Measurements from ENCODE around the gene AKT3. TPM values are rescaled to one million over a fixed set of nuclear protein-coding genes. Genes with fewer than 3 reads are reported as not detected.

AKT3 gene
- total RNA-seq, 1 donor from 2014 or later: 36.2 TPM

- H3K36me3 Mint-ChIP-seq: peaks cover 2% of the 10 kb centered on the region
- H3K27me3 Mint-ChIP-seq (ENCODE audit: insufficient read depth, low read depth): peaks cover 2% of the 10 kb centered on the region
- no peak for TF ChIP-seq EZH2phosphoT487 (IDR thresholded peaks at IDR 0.05)
- no peak for TF ChIP-seq CTCF (IDR thresholded peaks at IDR 0.05)
- no peak for TF ChIP-seq EZH2 (IDR thresholded peaks at IDR 0.05)
- H3K4me1 ChIP-seq: peaks cover 9% of the 10 kb centered on the region
- H3K79me2 ChIP-seq (ENCODE audit: low read depth): no peaks in the 10 kb centered on the region
- H3K27ac ChIP-seq: no peak overlapping the region
- H3K4me3 ChIP-seq: no peak overlapping the region
- H3K36me3 ChIP-seq: no peaks in the 10 kb centered on the region
- H2AFZ ChIP-seq (replicated peaks): no peak overlapping the region
- H3K9me3 Mint-ChIP-seq: no peaks in the 10 kb centered on the region
- peaks cover 3% of the 10 kb centered on the region for H4K20me1 ChIP-seq (ENCODE audit: low read depth)
- peak; percentile 12 for DNase-seq (ENCODE audit: low spot score)
- H3K4me2 ChIP-seq: peak overlapping the region; percentile 3
- H3K9ac ChIP-seq: no peak overlapping the region
- H3K27ac Mint-ChIP-seq: no peak overlapping the region
- no peaks in the 10 kb centered on the region for H3F3A ChIP-seq (ENCODE audit: low read depth)
- H3K4me3 Mint-ChIP-seq: no peak overlapping the region
- no peaks in the 10 kb centered on the region for H3K9me3 ChIP-seq (ENCODE audit: low read depth)
- H3K4me1 Mint-ChIP-seq: peaks cover 18% of the 10 kb centered on the region
- H3K27me3 ChIP-seq: no peaks in the 10 kb centered on the region
These were observed 117.4 kb downstream of the AKT3 start for GRCh38 chr1:243732637-243733036.

- TF ChIP-seq CTCF (IDR thresholded peaks at IDR 0.05) (no peak), EZH2 (IDR thresholded peaks at IDR 0.05) (no peak), EZH2phosphoT487 (IDR thresholded peaks at IDR 0.05) (no peak)
- no peaks in the 10 kb centered on the region for H3K27me3 ChIP-seq
- H2AFZ ChIP-seq (replicated peaks): no peak overlapping the region
- no peaks in the 10 kb centered on the region for H3K9me3 Mint-ChIP-seq
- no peaks in the 10 kb centered on the region for H3K9me3 ChIP-seq (ENCODE audit: low read depth)
- H4K20me1 ChIP-seq (ENCODE audit: low read depth): no peaks in the 10 kb centered on the region
- no peak overlapping the region for H3K27ac Mint-ChIP-seq
- no peaks in the 10 kb centered on the region for H3K79me2 ChIP-seq (ENCODE audit: low read depth)
- no peak overlapping the region for H3K27ac ChIP-seq
- peaks cover 2% of the 10 kb centered on the region for H3K27me3 Mint-ChIP-seq (ENCODE audit: insufficient read depth, low read depth)
- no peaks in the 10 kb centered on the region for H3F3A ChIP-seq (ENCODE audit: low read depth)
- H3K9ac ChIP-seq: no peak overlapping the region
- peak overlapping the region; percentile 3 for H3K4me2 ChIP-seq
- H3K4me3 ChIP-seq: no peak overlapping the region
- H3K4me3 Mint-ChIP-seq: no peak overlapping the region
- H3K4me1 Mint-ChIP-seq: peaks cover 14% of the 10 kb centered on the region
- DNase-seq (ENCODE audit: low spot score): no peak
- H3K36me3 Mint-ChIP-seq: peaks cover 2% of the 10 kb centered on the region
- H3K36me3 ChIP-seq: no peaks in the 10 kb centered on the region
- peaks cover 9% of the 10 kb centered on the region for H3K4me1 ChIP-seq
These were observed 117.9 kb downstream of the AKT3 start for GRCh38 chr1:243731974-243732625.

GRCh38 chr1:243731301-243731891 is 118.6 kb downstream of the AKT3 start:
- Mint-ChIP-seq H3K27me3 (ENCODE audit: insufficient read depth, low read depth) (peaks cover 2% of the 10 kb centered on the region), H3K9me3 (no peaks in the 10 kb centered on the region), H3K4me3 (no peak overlapping the region), H3K27ac (no peak overlapping the region), H3K36me3 (peaks cover 2% of the 10 kb centered on the region), H3K4me1 (peaks cover 8% of the 10 kb centered on the region)
- TF ChIP-seq EZH2 (IDR thresholded peaks at IDR 0.05): no peak
- no peak for TF ChIP-seq EZH2phosphoT487 (IDR thresholded peaks at IDR 0.05)
- TF ChIP-seq CTCF (IDR thresholded peaks at IDR 0.05): no peak
- H4K20me1 ChIP-seq (ENCODE audit: low read depth): no peaks in the 10 kb centered on the region
- no peak overlapping the region for H3K4me3 ChIP-seq
- no peak overlapping the region for H3K27ac ChIP-seq
- no peak overlapping the region for H3K4me2 ChIP-seq
- H3K27me3 ChIP-seq: no peaks in the 10 kb centered on the region
- no peak overlapping the region for H2AFZ ChIP-seq (replicated peaks)
- no peak for DNase-seq (ENCODE audit: low spot score)
- H3K79me2 ChIP-seq (ENCODE audit: low read depth): no peaks in the 10 kb centered on the region
- H3F3A ChIP-seq (ENCODE audit: low read depth): no peaks in the 10 kb centered on the region
- no peaks in the 10 kb centered on the region for H3K36me3 ChIP-seq
- H3K9me3 ChIP-seq (ENCODE audit: low read depth): no peaks in the 10 kb centered on the region
- H3K9ac ChIP-seq: no peak overlapping the region
- H3K4me1 ChIP-seq: peaks cover 9% of the 10 kb centered on the region

Measured in neural progenitor cell (in vitro differentiated cells).